RWPE1 (cell line): ENCODE data around the gene CTNNA3.

Experiments
- CTCF ChIA-PET: fragments of 350-600 bp; sonication (Branson Sonifier 250); formaldehyde crosslinking; extraction: SDS; loops from one replicate; lab custom pipeline; 2021; lab: Yijun Ruan, JAX
- POLR2A ChIA-PET: fragments of 400-600 bp; formaldehyde crosslinking; extraction: SDS; loops from one replicate; lab custom pipeline; 2020; ENCODE audit warnings: antibody characterized with exemption; ENCODE audit not compliant: low non-redundant PET; lab: Yijun Ruan, JAX
- DNase-seq: peaks from one replicate; pipeline ENCODE4 v3.0.0; 2012; ENCODE audit warnings: low spot score
- H3K27ac ChIP-seq: fragments of 450-650 bp; 2 replicates; pipeline ENCODE4 v1.5.1; 2017
- TF ChIP-seq, protein P1 (sequence below): fragments of 450-650 bp; conservative IDR thresholded peaks from 2 replicates; pipeline ENCODE4 v1.5.1; 2017; ENCODE audit warnings: low read depth, mild to moderate bottlenecking

The CTNNA3 gene

GRCh38 chr10:66752714-66753113 lies 943.3 kb downstream of the CTNNA3 start:
- TF ChIP-seq, protein P1, sequence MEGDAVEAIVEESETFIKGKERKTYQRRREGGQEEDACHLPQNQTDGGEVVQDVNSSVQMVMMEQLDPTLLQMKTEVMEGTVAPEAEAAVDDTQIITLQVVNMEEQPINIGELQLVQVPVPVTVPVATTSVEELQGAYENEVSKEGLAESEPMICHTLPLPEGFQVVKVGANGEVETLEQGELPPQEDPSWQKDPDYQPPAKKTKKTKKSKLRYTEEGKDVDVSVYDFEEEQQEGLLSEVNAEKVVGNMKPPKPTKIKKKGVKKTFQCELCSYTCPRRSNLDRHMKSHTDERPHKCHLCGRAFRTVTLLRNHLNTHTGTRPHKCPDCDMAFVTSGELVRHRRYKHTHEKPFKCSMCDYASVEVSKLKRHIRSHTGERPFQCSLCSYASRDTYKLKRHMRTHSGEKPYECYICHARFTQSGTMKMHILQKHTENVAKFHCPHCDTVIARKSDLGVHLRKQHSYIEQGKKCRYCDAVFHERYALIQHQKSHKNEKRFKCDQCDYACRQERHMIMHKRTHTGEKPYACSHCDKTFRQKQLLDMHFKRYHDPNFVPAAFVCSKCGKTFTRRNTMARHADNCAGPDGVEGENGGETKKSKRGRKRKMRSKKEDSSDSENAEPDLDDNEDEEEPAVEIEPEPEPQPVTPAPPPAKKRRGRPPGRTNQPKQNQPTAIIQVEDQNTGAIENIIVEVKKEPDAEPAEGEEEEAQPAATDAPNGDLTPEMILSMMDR: no peak
- H3K27ac ChIP-seq: no peak overlapping the region
- no peak for DNase-seq
- POLR2A ChIA-PET: no interaction called here
- CTCF ChIA-PET: no interaction called here

DNA sequence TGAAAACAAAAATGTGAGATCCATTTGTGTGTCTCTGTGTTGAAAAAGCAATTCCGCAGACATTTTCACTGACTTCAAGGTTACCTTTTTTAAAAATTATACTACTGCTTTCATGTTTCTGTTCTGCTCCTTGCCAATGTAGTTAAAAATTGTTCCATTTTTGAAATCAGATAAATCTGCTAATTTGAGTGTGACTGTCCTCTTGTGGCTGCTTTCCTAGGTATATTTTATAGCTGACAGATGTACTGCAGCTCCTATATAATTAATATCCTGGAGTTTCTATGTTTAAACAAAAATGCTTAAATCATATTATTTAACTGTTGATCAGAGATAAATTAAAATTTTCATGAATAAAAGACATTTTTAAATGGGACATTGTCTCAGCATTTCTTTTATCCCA lies 947.8 kb downstream of the CTNNA3 start:
- TF ChIP-seq, protein P1: no peak
- H3K27ac ChIP-seq: no peak overlapping the region
- no peak for DNase-seq
- CTCF ChIA-PET: no interaction called here
- POLR2A ChIA-PET: no interaction called here

DNA sequence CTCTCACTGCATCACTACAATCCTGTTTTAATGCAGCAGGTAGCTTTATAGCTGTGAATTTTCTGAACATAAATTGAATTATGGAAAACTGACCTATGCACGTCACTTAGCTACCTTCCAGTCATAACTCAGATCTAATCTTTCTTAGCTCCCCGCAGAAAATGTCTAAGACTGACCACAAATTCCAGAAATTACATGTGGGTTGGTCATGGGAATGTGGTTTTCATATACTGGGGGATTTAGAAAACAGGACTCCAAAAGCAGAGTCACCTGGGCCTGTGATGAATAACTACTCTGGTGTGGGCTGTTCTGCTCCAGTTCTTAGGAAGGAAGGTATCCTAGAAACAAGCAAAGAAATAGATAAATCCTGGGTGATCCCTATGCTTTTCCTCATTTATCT lies 948.5 kb downstream of the CTNNA3 start:
- ChIA-PET POLR2A (no interaction called here), CTCF (no interaction called here)
- TF ChIP-seq, protein P1: no peak
- DNase-seq: peak; percentile 38
- H3K27ac ChIP-seq: no peak overlapping the region

DNA sequence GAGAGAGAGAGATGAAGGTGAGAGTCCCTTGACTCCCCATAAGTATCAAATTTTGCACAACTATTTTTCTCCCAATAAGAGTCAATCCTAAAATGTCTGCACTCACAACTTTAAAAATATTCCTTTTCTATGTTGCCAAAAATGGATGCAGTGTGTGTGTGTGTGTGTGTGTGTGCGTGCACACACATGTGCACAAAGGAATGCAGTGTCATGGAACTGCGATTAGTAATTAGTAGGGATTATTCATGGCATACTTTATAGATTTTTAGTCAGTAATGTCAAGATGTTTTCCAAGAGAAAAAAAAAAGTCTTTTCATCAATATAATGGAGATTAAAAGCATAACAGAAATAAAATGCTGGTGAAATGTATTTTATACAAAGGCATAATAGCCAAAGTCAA lies 949.3 kb downstream of the CTNNA3 start:
- no peak for DNase-seq
- TF ChIP-seq, protein P1: no peak
- POLR2A ChIA-PET: no interaction called here
- CTCF ChIA-PET: no interaction called here
- H3K27ac ChIP-seq: no peak overlapping the region

DNA sequence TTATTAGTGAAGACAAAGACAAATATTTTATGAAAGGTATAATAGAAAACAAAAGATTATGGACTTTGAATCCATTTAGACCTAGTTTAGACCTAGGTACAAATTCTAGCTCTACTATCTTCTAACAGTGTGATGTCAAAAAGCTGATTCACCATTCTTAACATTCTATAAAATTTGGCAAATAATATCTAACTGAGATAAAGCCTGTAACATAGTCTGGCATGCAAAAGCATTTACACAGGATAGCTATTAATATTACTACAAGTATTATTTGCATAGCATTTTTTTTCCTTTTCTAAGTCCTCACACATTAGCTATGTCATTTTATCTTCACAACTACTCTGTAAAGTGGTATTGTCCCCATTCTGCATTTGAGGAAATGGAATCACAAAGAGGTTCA lies 949.7 kb downstream of the CTNNA3 start:
- H3K27ac ChIP-seq: no peak overlapping the region
- ChIA-PET CTCF (interaction anchor here (0.6 kb wide), 2 partner anchors 29 to 35 kb away, joined by 4 to 5 read pairs; no protein-coding TSS in a partner anchor), POLR2A (no interaction called here)
- TF ChIP-seq, protein P1: no peak
- no peak for DNase-seq

- ChIA-PET POLR2A (no interaction called here), CTCF (interaction anchor here (0.8 kb wide), 1 partner anchor 17 kb away, joined by 4 read pairs; no protein-coding TSS in a partner anchor)
- no peak for DNase-seq
- TF ChIP-seq, protein P1: no peak
- no peak overlapping the region for H3K27ac ChIP-seq
These were observed 951.1 kb downstream of the CTNNA3 start for GRCh38 chr10:66744915-66745314.

GRCh38 chr10:66737241-66737640 lies 958.8 kb downstream of the CTNNA3 start:
- no peak overlapping the region for H3K27ac ChIP-seq
- no peak for DNase-seq
- POLR2A ChIA-PET: no interaction called here
- TF ChIP-seq, protein P1: no peak
- CTCF ChIA-PET: no interaction called here
